ENCODE data around the gene RSBN1.

RSBN1 gene

GRCh38 chr1:113812661-113813135, 422 bp upstream of the RSBN1 start:
- DNase-seq (ENCODE audit: low read depth, low spot score), result no peak

DNA sequence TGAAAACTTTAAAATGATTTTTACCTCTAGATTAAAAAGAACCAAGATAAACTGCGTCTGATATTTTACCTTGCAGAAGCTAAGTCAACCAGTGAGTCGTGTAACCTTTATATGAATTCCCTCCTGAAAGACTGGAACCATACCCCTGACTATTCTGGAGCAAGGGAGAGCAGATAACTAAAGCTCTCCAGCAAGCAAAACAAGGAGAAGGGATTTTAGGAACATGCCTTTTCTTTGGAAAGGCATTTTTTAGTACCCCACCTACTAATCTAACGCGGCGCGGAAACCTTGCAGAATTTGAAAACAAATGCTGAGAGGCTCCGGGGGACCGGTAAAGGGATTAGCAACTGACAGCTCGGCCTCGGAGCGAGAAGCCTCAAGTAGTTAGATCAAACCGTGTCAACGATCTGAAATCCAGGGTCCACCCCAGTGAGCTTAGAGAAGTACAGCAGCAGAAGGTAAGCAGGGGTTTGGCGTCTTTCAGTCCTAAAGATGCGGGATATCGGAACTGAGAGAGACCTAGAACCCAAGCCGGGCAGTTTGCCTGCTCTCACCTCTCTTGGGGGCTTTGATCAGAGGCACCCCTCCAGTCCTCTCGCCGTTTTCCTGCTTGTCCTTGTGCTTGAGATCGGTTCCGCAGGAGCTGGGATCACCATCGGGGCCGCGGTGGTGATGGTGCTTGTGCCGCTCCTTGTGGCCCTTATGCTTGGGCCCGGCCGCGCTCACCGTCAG, 954 bp downstream of the RSBN1 start:
- peak; percentile 64 for DNase-seq (ENCODE audit: low read depth, low spot score)

GRCh38 chr1:113809670-113810602, 2.3 kb downstream of the RSBN1 start:
- DNase-seq (ENCODE audit: low read depth, low spot score), result no peak

GRCh38 chr1:113808450-113809195, 3.7 kb downstream of the RSBN1 start:
- no peak for DNase-seq (ENCODE audit: low read depth, low spot score)

GRCh38 chr1:113805639-113806038, 6.6 kb downstream of the RSBN1 start:
- no peak for DNase-seq (ENCODE audit: low read depth, low spot score)

- no peak for DNase-seq (ENCODE audit: low read depth, low spot score)
Observed at GRCh38 chr1:113805256-113805531, 7.1 kb downstream of the RSBN1 start.

- DNase-seq (ENCODE audit: low read depth, low spot score), result peak; percentile 12
Observed at GRCh38 chr1:113804421-113805255, 7.6 kb downstream of the RSBN1 start.

DNA sequence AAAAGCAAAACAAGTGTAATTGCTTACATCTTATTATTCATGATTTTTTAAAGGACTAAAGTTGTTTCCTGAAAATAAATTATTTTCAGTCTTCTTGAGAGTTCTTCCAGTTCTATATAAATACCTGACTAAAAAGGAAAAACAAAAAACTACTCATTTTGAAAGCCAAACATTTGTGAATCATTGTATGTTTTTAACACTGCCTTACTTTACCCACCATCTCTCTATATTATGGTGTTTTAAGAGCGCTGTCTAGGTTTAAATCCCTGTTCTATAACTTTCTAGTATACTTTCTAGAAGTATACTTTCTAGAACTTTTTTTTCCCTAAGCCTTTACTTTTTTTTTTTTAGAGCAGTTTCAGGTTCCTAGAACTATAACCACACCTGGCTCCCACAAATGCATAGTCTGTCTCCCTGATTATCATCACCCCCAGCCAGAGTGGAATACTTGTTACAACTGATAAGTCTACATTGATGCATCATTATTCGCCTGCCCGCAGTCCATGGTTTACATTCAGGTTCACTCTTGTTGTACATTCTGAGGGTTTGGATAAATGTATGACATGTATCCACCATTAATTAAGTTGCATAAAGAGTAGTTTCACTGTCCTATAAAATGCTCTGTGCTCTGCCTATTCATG, 9.8 kb downstream of the RSBN1 start:
- DNase-seq (ENCODE audit: low read depth, low spot score), result no peak

- no peak for DNase-seq (ENCODE audit: low read depth, low spot score)
Observed at GRCh38 chr1:113800487-113800886, 11.8 kb downstream of the RSBN1 start.

GRCh38 chr1:113797472-113797871, 14.8 kb downstream of the RSBN1 start:
- no peak for DNase-seq (ENCODE audit: low read depth, low spot score)

DNA sequence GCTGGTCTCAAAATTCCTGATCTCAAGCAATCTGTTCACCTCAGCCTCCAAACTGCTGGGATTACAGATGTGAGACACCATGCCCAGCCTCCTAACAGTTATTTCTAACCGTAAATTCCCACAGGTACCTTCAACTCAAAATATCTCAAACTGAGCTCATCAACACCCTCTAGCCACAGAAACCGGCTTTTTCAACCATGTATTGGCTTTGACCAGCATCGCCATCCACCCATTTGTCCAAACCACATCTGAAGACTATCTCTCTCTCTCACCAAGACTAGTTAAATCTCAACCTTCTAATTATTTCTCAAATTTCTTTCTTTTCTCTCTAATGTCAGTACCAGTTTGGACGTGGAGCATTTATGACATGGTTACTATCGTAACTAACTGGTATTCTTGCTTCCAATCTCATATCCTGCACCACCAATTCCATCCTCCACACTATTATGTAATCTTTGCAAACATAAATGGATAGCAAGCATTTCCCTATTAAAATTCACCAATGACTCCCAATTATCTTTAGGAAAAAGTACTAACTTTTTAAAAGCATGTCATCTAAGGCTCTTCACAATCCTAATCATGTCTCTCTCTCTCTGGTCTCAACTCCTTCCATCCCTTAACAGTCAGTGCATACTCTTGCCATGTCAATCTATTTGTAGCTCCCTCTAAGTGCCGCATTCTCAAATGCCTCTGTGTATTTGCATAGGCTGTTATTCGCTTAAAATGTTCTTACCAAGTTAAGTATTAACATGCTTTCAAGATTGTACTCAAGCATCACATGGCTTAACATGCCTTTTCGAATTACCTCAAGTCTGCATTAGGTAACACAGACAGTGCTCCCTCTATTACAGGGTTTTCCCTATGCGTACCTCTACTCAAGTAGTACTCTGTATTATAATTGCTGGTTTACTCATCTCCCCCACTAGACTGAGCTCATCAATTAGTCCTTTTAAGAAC, 18.1 kb downstream of the RSBN1 start:
- no peak for DNase-seq (ENCODE audit: low read depth, low spot score)

DNA sequence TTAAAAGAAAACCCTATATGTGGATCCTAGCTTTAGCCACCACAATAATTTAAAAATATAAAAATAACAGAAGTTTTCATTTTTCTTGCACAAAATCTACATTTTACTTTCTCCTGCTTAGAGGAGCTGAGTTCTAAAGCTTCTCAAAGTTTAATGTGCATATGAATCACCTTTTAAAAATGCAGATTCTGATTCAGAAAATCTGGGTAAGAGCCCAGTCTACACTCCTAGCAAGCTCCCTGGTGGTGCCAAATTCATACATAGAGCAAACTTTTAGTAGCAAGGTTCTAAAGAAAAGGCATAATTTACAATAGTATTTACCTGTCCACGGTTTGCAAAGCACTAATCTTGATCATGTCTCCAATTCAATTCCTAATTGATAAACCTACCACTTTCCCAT, 19.3 kb downstream of the RSBN1 start:
- DNase-seq (ENCODE audit: low read depth, low spot score), result no peak

GRCh38 chr1:113792471-113792870, 19.8 kb downstream of the RSBN1 start:
- no peak for DNase-seq (ENCODE audit: low read depth, low spot score)

DNA sequence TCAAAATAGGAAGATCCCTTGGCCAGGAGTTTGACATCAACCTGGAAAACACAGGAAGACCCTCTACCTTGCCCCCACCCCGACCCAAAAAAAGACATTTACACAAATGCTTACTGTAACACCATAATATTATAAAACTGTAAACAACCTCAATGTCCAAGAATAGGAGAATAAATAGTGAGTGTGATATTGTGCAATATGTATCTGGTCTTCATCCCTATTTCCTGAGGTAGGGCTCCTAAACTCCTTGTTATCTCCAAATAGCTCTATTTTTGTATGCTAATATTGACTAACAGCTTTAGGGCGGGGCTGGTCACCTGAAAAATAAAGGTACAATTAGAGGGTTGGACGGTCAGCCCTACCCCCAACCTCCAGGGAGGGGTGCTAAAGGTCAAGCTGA, 23.5 kb downstream of the RSBN1 start:
- DNase-seq (ENCODE audit: low read depth, low spot score), result no peak

DNA sequence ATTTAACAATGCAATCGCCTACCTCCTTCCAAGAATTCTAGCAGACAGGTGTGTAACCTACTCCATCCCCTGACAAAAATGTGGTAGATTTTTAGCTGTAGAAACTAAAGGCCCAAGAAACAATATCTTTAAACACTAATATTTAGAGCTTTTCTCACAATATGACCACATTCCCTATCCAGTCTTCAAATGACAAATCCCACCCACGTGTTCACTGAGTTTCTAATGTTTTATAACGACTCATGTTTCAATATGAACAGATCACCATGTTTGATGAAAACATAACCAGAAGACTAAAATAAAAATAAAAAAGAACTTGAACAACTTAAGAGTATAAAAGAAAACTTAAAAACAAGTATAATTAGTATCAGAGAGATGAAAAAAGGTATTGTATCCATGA, 24.6 kb downstream of the RSBN1 start:
- DNase-seq (ENCODE audit: low read depth, low spot score), result no peak

- DNase-seq (ENCODE audit: low read depth, low spot score), result no peak
Observed at GRCh38 chr1:113786069-113786468, 26.2 kb downstream of the RSBN1 start.

DNA sequence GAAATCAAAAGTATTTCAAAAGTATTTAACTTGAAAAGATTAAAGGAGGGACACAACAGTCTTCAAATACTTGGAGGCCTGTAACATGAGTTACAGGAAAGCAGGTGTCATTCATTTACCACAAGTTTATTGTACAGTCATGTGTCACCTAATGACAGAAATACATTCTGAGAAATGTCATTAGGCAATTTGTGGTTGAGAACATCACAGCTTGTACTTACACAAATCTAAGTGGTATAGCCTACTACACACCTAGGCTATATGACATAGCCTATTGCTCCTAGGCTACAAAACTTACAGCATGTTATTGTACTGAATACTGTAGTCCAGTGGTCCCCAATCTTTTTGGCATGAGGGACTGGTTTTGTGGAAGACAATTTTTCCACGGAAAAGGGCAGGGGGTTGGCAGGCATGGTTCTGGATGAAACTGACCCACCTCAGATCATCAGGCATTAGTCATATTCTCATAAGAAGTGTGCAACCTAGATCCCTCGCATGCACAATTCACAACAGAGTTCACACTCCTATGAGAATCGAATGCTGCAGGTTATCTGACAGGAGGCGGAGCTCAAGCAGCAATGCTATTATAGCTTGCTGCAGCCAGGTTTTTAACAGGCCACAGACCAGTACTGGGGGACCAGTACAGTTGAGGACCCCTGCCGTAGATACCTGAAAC, 28.0 kb downstream of the RSBN1 start:
- DNase-seq (ENCODE audit: low read depth, low spot score), result no peak

DNA sequence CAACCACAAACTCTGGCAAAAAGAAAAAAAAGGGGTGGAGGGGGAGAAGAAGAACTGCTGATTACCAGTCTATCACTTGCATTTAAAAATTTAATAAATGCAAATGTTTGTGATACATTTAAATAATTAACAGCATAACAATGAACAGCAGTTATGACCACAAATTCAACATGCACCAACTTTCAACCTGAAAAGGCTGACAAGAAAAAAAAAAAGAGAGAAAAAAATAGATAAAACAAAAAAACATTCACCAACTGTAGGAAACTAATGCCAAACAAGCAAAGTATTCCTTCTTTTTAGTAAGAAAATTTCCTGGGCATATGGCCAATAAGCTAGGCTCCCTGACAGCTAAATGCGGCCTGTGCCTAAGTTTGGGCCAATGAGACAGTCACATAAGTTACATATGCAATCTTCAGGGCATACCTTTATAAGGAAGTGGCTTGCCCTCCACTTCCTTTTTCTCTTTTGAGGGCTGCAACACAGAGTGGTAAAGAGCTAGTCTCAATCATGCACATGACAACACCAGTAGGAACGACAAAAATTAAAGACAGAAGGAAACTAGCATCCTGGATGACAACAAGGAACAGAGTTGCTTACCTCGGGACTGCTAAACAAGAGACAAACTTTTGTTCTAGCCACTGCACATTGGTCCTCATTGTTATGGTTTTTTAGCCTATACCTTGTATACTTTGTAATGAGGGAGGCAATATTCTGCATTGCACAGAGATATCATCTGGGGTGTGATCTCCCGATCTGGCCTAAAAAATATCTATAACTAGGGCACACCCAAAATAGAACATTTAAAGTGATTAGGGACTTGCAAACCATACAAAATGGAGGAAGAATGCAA, 28.8 kb downstream of the RSBN1 start:
- DNase-seq (ENCODE audit: low read depth, low spot score), result no peak
